Measurements from ENCODE around the gene SLC2A1.
"Not testable (repeated sequence)": the region's sequence is repeated elsewhere in the genome, so short reads cannot be mapped to it uniquely, and the experiment has no call there.

The SLC2A1 gene

DNA sequence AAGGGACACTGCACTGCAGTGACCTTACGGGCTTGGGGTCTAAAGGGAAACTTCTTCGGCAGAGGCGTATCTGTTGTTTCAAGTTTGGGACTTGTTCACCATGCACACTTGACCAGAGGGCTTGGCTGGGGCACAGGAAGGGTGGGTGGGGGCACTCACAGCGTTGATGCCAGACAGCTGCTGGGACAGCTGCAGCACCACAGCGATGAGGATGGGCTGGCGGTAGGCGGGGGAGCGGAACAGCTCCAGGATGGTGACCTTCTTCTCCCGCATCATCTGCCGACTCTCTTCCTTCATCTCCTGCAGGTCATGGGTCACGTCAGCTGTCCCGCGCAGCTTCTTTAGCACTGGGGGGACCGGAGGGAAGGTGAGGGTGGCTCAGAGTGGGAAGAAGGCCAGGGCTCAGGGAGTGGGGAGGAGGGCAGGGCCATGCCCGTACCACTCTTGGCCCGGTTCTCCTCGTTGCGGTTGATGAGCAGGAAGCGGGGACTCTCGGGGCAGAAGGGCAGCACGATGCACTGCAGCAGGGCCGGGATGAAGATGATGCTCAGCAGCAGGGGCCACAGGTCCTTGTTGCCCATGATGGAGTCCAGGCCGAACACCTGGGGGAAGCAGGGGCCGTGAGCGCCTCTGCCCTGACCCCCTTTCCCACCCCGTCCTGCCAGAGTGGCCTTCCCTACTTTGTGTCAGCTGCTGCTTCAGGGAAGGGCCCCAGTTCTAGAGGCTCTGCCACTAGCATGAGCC, 29.1 kb downstream of the SLC2A1 start:
- DNase-seq (ENCODE audit: low spot score): no peak

DNA sequence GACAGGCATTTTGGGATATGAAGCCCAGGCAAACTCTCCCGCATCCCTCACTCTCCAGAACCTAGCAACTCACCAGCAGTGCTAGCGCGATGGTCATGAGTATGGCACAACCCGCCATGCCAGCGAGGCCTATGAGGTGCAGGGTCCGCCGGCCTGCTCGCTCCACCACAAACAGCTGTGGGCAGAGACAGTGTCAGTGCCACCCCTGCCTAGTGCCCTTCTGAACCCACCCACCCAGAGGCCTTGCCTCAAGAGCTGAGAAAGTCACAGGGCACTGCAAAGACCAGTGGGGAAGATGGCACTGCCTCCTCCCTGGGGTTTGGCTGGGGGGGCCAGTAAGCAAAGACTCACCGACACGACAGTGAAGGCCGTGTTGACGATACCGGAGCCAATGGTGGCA, 29.8 kb downstream of the SLC2A1 start:
- no peak for DNase-seq (ENCODE audit: low spot score)

DNA sequence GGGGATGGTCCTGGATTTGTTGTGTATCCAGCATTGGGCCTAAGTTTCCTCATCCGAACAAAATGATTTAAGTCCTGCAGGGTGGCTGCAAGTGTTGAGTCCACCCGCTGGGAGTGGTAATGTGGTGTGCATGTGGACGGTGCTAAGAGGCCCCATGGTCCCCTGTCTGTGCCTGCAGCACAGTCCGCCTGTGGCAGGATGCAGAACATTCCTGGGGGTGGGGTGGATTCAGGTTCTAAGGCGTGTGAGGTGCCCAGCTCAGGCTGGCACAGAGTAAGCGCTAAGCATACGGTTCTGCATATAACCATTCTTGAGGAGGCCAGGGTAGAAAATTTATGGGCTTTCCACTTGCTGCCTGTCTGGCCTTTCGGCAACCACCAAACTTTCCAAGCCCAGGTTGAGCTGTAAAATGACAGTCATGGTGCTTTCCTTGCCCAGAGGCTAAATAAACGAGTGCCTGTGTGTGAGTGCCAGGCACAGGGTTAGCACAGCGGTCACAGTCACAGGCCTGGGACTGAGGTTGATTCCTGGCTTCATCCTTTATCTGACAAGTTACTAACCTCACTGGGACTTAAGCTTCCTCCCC, 30.7 kb downstream of the SLC2A1 start:
- DNase-seq (ENCODE audit: low spot score): no peak

DNA sequence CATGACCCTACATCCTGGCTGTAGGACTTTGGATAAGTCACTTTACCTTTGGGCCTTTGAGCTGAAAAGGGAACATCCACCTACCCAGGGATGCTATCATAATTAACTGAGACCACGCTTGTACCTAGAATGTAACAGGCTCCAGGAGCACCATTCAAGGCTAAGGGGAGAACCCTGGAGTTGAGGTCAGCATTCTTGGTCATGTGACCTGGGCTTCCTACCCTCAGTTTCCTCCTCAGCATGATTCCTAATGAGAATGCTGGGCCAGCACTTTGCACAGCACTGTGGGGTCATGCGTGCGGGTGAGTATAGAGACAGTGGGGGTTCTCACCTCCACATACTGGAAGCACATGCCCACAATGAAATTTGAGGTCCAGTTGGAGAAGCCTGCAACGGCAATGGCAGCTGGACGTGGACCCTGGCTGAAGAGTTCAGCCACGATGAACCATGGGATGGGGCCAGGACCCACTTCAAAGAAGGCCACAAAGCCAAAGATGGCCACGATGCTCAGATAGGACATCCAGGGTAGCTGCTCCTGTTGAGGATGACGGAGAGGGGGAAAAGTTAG, 31.3 kb downstream of the SLC2A1 start:
- DNase-seq (ENCODE audit: low spot score): no peak

DNA sequence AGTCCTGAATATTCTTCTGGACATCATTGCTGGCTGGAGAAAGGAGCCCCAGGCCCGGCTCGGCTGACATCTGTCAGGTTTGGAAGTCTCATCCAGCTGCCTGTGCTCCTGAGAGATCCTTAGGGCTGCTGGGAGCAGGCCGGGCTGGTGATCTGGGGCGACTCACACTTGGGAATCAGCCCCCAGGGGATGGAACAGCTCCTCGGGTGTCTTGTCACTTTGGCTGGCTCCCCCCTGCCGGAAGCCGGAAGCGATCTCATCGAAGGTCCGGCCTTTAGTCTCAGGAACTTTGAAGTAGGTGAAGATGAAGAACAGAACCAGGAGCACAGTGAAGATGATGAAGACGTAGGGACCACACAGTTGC, 31.8 kb downstream of the SLC2A1 start:
- no peak for DNase-seq (ENCODE audit: low spot score)

DNA sequence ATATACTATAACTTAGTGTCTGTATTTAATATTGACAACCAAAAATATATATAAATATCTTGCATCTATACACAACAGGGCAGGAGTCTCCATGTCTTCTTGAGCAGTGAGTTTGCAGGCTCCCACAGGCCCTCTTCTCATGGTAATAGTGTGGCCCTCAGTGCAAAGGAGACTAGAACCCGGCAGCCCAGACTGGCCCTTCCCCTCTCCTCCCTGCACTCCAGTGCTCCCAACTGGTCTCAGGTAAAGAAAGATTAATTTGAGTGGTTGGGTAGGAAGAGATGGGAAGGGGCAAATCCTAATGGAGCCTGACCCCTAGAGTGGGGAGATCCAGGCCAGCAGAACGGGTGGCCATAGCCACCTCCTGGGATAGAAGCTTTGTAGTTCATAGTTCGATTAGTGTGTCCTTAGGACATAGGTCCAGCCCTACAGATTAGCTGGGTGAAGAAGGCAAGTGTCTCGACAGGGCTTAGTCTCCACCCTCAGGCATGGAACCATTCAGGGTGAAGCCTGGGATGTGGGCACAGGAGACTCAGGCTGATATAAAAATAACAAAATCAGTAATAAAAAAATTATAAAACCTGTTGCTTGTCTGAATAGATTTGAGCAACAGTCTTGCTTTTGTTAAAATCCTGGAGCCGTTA, 32.3 kb downstream of the SLC2A1 start:
- DNase-seq (ENCODE audit: low spot score): no peak

DNA sequence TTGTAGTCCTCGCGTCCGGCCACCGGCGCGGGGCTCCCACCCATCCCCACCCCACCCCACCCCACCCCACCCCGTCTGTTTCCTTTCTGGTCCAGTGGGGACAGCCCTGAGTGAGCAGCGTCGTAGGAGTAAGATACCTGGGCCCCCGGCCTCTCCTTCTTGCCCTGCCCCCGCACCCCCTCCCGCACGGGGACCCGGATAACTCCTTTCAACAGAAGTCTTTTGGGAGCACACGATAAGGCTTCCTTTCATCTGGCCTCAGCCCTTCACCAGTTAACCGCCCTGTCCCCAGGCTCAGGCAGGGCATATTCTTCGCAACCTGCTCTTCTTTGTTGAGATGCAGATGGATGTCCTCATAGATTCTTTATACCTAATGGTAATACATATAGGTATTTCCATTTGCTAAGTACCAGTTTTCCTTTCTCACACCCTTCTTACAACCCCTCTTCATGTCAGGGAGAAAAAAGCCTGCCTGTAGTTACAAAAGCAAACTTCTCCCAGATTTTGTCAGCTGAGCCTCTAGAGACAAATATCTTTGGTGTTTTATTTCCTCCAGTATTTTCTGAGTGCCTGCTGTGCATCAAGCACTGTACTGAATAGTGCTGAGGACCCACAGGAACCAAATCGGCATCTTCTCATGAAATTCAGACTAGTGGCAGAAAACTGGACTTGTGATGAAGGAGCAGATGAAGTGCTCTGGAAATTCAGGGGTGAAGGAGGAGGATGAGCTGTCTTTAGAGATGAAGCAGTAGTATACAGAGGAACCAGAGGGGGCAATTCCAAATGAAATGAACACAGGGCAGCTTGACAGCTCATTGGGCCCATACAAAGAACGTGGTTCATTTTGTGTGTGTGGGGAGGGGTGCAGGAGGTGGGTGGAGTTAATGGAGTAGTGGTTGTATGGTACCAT, 33.6 kb downstream of the SLC2A1 start:
- DNase-seq (ENCODE audit: low spot score): no peak

DNA sequence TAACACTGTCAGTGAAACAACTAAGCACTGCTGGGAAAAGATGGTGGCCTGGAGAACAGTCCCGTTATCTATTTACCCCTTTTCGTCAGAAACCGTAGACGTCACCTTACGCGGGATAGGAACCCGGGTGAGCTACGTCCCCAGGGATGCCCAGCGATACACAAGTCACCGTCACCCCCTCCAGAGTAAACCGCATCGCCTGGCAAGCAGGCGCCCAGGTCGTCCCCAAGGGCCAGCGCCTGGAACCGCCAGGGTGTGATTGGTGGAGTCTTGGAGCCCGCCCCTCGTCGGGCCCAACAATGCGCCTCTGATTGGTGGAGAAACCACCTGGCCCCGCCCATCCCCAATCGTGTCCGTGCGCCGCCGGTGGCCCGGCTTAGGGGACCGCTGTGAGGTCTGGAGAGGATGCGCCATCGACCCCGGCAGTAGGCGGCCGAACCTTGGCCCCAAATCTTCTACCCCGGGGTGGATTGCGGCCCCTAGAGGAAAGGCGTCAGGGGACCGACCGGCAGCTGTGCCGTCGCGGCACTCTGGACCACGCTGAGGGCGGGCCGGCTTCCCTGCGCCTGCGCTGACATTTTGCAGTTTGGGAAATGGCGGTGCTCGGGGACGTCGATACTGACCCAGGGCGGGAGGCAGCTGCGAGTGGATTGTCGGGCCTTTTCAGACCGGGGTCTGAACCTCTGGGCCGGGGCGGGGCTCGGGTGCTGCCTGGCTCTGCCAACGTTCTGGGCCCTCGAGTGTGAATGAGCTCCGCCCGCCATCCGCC, 34.4 kb downstream of the SLC2A1 start:
- DNase-seq (ENCODE audit: low spot score): peak; percentile 96

DNA sequence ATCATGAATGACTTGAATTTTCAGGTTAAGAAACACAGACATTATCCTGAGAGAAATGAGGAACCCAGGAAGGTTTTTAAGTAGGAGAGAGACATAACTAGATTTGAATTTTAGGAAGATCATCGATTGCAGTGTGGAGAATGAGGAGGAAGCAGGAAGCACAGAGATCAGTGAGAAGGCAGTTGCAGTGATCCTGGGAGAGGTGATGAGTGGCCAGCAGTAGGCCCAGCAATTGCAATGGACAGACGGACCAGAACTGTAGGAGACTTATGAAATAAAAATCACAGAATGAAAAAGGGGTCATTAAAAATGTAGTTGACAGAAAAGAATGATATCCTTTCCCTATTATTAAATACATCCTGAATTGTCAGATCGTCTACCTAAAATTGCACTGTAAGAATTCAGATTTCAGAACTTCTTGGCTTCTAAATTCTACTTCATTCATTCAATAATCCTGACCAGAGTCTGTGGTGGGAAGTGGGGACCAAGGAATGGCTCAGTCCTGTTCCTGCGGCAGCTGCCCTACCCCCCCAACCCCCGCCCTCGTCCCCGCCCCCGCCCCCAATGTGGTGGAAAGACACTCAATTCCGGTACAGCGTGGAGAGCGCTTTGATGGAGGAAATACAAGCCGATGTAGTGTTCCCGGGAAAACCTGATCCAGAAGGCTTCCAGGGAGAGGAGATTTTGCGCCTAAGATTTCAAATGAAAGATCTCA, 35.1 kb downstream of the SLC2A1 start:
- DNase-seq (ENCODE audit: low spot score): no peak

DNA sequence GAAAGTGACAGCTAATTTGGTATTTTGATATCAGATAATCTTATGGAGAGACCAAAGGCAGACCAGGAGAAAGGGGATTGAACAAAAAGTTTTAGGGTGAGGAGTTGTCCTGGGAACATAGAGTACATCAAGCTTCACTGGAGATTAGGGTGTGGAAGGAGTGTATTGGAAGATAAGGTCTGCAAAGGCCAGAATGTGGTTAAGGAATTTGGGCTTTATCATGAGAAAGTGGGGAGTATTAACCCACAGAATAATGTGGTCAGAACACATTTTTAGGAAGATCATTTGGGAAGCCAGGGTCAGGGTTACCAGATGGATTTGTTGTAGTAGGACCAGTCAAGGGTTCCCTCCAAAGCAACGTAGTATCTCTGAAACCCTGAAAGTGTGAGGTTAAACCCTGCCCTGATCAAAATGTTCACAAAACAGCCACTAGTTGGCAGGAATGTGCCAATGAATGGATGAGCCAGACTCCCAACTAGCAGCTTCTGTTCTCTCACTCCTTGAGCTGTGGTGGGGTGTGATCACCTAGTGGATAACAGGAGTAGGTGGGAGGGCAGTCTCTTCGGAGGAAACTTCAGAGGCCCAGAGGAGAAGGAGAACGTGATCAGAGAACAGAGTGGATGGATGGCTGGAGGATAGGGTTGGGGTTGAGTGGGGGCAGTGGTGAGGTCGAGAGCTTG, 35.8 kb downstream of the SLC2A1 start:
- DNase-seq (ENCODE audit: low spot score): peak; percentile 79

DNA sequence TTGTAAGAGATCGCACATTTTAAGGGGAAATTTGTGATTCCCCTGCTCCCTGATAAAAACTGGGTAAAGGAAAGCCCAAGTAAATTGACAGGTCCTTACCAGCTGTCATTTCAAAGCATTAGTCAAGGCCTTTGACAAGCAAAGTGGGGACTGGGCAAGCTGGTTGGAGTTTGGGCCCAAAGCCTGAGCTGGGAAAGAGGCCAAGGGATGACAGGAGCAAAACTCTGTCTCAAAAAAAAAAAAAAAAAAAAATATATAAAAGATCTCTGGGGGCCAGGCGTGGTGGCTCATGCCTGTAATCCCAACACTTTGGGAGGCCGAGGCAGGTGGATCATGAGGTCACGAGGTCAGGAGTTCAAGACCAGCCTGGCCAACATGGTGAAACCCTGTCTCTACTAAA, 36.9 kb downstream of the SLC2A1 start:
- no peak for DNase-seq (ENCODE audit: low spot score)

DNA sequence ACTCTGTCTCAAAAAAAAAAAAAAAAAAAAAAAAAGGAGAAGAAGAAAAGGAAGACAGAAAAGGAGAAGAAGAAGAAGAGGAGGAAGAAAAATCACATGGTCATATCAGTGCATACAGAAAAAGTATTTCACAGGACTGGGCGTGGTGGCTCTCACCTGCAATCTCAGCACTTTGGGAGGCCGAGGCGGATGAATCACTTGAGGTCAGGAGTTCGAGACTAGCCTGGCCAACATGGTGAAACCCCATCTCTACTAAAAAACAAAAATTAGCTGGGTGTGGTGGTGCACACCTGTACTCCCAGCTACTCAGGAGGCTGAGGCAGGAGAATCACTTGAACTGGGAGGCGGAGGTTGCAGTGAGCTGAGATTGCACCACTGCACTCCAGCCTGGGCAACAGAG, 39.0 kb downstream of the SLC2A1 start:
- DNase-seq (ENCODE audit: low spot score): not testable (repeated sequence)

DNA sequence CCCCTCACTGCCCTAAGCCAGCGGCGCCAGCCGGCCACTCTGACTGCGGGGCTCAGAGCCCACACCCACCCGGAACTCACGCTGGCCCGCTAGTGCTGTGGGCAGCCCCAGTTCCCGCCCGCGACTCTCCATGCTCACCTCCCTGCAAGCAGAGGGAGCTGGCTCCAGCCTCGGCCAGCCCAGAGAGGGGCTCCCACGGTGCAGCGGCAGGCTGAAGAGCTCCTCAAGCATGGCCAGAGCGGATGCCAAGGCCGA, 41.5 kb downstream of the SLC2A1 start:
- no peak for DNase-seq (ENCODE audit: low spot score)

DNA sequence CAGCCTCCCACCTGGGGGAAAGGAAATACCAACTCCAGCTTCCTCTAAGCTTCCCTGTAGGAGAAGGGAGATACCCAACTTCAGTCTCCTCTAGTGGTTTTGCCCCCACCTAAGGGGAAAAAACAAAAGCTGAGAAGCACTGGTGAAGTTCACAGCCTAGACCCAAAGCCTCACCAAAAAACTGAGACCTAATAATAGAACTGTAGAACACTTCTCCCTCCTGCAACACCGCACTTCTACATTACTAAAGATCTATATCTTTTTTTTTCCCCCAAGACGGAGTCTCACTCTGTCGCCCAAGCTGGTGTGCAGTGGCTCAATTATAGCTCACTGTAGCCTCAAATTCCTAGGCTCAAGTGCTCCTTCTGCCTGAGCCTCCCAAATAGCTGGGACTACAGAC, 43.2 kb downstream of the SLC2A1 start:
- no peak for DNase-seq (ENCODE audit: low spot score)

DNA sequence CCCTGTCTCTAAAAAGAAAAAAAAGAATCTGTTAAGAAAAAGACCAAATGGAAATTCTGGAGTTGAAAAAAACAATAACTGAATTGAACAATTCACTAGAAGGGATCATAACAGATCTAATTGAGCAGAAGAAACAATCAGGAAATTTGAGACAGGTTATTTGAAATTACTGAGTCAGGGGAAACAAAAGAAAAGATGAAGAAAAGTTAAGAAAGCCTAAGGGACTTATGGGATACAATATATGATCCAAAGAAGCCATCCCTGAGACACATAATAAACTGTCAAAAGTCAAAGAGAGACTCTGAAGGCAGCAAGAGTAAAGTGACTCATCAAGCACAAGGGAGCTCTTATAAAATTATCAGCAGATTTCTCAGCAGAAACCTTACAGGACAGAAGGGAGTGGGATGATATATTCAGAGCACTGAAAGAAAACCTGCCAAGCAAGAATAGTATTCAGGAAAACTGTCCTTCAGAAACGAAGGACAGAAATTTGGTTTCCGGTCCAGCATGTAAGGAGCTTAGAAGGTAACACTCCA, 44.5 kb downstream of the SLC2A1 start:
- DNase-seq (ENCODE audit: low spot score): no peak

DNA sequence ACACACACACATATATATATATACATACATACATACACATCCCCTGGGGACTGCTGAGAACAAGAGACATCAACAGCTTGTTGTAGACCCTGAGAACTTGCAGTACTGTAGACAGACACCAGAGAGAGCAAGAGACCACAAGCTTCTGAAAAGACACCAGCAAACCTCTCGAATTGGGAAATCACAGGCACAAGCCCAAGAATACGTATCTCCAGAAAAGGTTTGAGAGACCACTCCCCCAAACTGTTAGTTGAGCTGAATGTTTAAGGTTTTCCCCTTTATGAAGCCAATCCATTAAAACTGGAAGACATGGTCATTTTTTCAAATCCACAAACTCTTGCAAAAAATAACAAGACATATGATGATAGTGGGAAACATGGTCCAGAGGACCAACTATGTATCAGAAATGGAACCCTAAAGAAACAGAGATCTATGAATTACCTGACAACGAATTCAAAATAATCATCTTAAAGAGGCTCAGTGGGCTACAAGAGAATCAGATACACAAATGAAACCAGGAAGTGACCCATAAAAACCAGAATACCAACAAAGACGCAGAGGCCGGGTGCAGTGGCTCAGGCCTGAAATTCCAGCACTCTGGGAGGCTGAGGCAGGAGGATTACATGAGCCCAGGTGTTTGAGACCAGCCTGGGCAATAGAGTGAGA, 45.1 kb downstream of the SLC2A1 start:
- DNase-seq (ENCODE audit: low spot score): peak; percentile 81

DNA sequence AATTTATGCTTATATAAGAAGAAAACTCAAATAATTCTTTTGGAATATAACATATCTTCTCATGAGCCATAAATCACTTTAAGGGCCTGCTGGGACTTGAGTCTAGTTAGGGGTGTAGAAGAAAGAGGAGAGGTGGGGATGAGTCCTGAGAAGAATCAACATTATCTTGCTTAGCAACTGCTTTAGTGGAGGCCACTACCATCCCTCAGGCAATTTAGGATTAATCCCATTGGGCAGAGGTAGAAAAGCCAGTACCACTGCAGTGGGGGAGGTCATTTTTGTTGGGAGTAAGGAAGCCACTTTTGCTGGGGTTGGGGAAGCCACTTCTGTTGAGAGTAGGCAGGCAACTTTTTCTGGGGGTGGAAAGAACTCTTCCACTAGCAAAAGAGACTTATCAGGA, 47.7 kb downstream of the SLC2A1 start:
- DNase-seq (ENCODE audit: low spot score): no peak

DNA sequence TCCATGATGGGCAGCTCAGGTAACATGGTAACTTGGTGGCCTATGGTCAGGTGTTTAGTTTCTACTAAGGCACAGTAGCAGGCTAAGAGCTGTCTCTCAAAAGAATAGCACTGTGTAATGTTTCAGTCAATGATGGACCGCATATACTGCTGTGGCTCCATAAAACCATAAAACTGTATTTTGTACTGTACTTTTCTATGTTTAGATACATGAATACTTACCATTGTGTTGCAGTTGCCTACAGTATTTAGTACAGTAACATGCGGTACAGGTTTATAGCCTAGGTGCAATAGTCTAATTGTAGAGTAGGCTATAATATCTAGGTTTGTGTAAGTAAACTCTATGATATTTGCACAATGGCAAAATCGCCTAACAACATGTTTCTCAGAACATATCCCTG, 50.6 kb downstream of the SLC2A1 start:
- DNase-seq (ENCODE audit: low spot score): no peak

DNA sequence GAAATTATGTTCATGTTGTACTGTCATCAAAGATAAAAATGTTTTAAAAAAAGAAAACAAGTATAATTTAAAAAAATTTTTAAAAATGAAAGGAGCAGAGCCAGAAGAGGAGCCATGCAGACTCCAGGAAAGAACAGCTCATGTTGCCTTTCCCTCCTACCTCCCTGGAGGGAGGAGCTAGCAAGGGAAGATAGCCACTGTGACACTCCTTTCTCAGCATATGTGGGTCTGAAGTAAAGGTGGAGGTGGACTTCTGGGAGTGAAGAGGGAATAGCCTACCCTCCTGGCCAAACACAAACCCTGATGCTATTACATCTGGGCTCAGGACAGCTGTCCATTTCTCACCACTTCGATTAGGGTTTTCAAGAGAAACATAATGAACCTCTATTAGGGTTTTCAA, 54.2 kb downstream of the SLC2A1 start:
- DNase-seq (ENCODE audit: low spot score): no peak

DNA sequence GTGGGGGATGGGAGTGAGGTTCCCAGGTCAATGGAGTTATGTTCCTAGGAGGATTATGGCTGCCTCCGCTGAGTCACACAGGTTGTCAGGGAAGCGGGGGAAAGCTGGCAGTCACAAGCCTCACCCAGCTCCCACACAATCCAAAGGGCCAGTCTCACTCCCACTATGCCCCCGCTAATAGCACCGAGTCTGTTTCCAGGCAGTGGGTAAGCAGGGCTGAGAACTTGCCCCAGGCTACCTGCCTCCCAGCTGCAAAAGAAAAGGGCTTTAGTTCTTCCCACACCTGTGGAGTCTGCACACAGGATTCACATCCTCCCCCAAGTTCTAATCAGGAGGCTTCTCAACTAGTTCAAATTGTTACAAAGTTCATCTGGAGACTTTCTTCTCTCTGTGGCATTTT, 58.7 kb downstream of the SLC2A1 start:
- DNase-seq (ENCODE audit: low spot score): not testable (repeated sequence)

Data from AG08396 (cell line).